ENCODE measurements around the gene JPH2. TPM values are rescaled to one million over a fixed set of nuclear protein-coding genes. Genes with fewer than 3 reads are reported as not detected.
"Not testable (repeated sequence)": the region's sequence is repeated elsewhere in the genome, so short reads cannot be mapped to it uniquely, and the experiment has no call there.

Gene JPH2
- polyA plus RNA-seq, 3 donors from 2014 or later = not detected

DNA sequence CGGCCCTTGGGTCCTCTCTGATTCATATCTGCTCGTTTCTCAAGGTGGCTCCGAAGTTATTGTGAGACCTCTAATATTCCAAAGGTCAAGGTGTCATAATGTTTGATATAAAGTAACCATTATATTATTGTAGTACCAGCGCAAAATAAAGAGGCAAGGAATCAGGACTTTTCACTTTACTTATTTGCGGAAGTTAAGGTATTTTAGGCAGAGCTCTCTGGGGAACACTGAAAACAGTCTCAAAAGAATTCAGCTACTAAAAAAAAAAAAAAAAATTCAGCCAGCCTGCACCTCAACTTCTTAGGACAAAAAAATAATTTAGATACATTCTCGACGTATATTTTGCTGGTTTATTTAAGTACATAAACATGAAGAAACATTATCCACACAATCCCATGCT lies 21.2 kb upstream of the JPH2 start:
- H3K36me3 Mint-ChIP-seq = peaks cover 5 to 13% (median 9%) of the 10 kb centered on the region in 3 donors
- peaks cover 45 to 62% of the 10 kb centered on the region in 2 donors for H3K4me1 Mint-ChIP-seq
- no peak for DNase-seq
- peaks cover 14 to 16% (median 15%) of the 10 kb centered on the region in 3 donors for H3K27me3 Mint-ChIP-seq (ENCODE audit: low read depth in 3 of 3)
- H3K9me3 Mint-ChIP-seq = peaks cover 0 to 2% (median 0%) of the 10 kb centered on the region in 6 donors
- peak overlapping the region in 3 of 5 donors; percentile 91 to 93 (median 92) for H3K4me3 Mint-ChIP-seq
- peak overlapping the region in 2 of 6 donors; percentile 15 to 98 for H3K27ac Mint-ChIP-seq

DNA sequence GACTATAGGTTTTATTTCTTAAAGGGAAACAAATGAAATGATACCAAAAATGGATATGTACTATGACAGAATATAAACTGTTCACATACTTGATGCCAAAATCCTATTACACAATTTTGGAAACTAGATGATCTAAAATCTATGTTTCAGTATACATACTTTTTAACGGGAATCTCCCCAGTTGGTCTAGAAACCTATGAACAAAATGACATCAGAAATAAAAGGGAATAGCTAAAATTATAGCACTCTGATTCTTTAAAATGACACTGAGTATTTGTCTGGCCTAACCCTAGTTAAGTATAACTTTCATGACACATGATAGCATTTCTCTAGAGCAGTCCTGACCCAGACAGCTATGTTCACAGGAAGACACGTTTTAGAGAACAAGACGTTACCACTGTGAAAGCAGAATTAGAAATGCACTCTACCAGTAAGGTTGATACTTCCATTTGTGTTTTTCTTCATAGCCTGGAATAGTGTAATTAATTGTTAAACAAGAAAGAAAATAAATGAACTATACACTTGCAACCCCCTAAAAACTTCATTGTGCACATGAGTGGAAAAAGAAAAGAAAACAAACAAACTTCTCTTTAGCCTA lies 20.2 kb upstream of the JPH2 start:
- peaks cover 0 to 2% (median 0%) of the 10 kb centered on the region in 6 donors for H3K9me3 Mint-ChIP-seq
- peaks cover 44 to 67% of the 10 kb centered on the region in 2 donors for H3K4me1 Mint-ChIP-seq
- H3K27me3 Mint-ChIP-seq (ENCODE audit: low read depth in 3 of 3) = peaks cover 14 to 16% (median 15%) of the 10 kb centered on the region in 3 donors
- peak overlapping the region in 2 of 6 donors; percentile 19 to 23 for H3K27ac Mint-ChIP-seq
- H3K36me3 Mint-ChIP-seq = peaks cover 13 to 21% (median 13%) of the 10 kb centered on the region in 3 donors
- H3K4me3 Mint-ChIP-seq = no peak overlapping the region
- no peak for DNase-seq

DNA sequence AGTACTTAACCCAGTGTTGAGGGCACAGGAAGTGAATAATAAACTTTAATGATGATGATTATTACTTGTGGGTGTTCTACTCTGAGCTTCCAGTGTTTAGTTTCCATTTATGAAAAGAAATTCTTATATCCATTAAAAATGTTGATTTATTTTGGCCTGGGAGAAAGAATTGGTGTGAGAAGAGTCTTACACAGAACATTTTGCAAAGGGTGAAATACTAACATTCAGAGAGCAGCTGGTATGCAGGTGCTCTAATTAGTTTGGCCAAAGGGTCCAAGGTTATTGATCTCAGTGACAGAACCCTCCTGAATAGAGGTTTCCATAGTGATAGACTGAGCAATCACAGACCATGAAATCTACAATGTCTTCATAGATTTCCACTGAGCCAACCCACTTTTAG lies 19.1 kb upstream of the JPH2 start:
- peaks cover 0 to 2% (median 0%) of the 10 kb centered on the region in 6 donors for H3K9me3 Mint-ChIP-seq

DNA sequence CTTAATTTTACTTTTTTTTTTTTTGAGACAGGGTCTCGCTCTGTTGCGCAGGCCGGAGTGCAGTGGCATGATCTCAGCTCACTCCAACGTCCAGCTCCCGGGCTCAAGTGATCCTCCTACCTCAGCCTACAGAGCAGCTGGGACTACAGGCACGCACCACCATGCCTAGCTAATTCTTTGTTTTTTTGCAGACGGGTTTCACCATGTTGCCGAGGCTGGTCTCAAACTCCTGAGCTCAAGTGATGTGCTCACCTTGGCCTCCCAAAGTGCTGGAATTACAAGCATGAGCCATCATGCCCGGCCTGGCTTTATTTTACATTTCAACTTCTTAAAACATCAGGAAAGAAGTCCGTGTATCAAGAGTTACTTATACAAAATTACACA lies 17.8 kb upstream of the JPH2 start:
- H3K4me3 Mint-ChIP-seq = no peak overlapping the region
- H3K27ac Mint-ChIP-seq = no peak overlapping the region
- DNase-seq = no peak
- peaks cover 22 to 40% (median 25%) of the 10 kb centered on the region in 3 donors for H3K36me3 Mint-ChIP-seq
- peaks cover 31 to 56% of the 10 kb centered on the region in 2 donors for H3K4me1 Mint-ChIP-seq
- H3K27me3 Mint-ChIP-seq (ENCODE audit: low read depth in 3 of 3) = peaks cover 4% of the 10 kb centered on the region in 3 donors
- H3K9me3 Mint-ChIP-seq = peaks cover 0 to 2% (median 0%) of the 10 kb centered on the region in 6 donors

More for the DNA sequence above, 19.1 kb upstream of the JPH2 start:
- peaks cover 18 to 30% (median 20%) of the 10 kb centered on the region in 3 donors for H3K36me3 Mint-ChIP-seq
- peaks cover 33 to 56% of the 10 kb centered on the region in 2 donors for H3K4me1 Mint-ChIP-seq
- no peak overlapping the region for H3K4me3 Mint-ChIP-seq
- peaks cover 14 to 15% (median 14%) of the 10 kb centered on the region in 3 donors for H3K27me3 Mint-ChIP-seq (ENCODE audit: low read depth in 3 of 3)
- DNase-seq = no peak
- no peak overlapping the region for H3K27ac Mint-ChIP-seq

DNA sequence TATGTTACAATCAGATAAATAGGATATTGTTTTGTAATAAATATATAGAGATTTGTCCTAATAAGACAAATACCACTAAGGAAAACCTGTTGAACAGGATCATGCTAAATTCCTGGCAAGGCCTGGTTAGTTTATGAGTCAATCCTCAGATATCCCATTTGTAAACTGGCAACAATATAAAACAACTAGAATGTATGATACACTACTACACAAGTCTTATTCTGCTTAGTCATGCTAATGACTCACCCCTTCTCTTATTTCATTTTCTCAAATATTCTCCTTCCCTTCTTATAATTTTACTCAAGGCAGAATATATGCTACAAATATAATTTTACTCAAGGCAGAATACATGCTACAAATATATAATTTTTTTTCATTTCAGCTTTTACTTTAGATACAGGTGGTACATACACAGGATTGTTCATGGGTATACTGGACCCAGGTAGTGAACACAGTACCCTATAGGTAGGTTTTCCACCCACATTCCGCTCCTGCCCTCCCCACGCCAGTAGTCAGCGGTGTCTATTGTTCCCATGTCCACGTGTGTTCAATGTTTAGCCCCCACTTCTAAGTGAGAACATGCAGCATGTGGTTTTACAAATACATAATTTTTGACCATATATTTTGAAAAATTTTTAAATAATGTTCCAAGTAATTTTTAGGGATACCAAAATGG lies 17.3 kb upstream of the JPH2 start:
- Mint-ChIP-seq H3K9me3 (peaks cover 0 to 2% (median 0%) of the 10 kb centered on the region in 6 donors), H3K36me3 (peaks cover 26 to 45% (median 30%) of the 10 kb centered on the region in 3 donors), H3K27ac (no peak overlapping the region)

DNA sequence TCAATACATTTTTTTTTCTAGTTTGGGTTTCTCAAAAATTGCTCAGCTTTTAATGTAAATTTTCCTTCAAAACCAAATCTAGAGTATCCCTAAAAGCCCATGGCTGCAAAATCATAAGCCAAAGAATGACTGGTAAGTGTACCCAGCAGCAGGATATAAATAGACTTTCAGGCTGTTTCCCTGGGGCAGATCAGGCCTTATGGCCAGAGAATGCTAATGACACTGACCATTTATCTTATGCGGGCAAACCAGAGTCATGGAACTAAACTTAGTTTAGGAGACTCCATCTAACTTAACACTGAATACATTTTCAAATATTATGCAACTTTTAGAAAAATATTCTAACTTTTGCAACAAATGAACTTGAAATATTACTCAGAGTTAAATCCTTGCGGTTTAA lies 16.2 kb upstream of the JPH2 start:
- Mint-ChIP-seq H3K4me1 (peaks cover 28 to 53% of the 10 kb centered on the region in 2 donors), H3K27ac (no peak overlapping the region), H3K27me3 (ENCODE audit: low read depth in 3 of 3) (peaks cover 0 to 4% (median 0%) of the 10 kb centered on the region in 3 donors), H3K36me3 (peaks cover 26 to 52% (median 34%) of the 10 kb centered on the region in 3 donors), H3K9me3 (peaks cover 0 to 2% (median 0%) of the 10 kb centered on the region in 6 donors), H3K4me3 (no peak overlapping the region)
- DNase-seq = no peak

More for the DNA sequence above, 17.3 kb upstream of the JPH2 start:
- no peak overlapping the region for H3K4me3 Mint-ChIP-seq
- DNase-seq = no peak
- H3K27me3 Mint-ChIP-seq (ENCODE audit: low read depth in 3 of 3) = peaks cover 0 to 2% (median 0%) of the 10 kb centered on the region in 3 donors
- peaks cover 31 to 56% of the 10 kb centered on the region in 2 donors for H3K4me1 Mint-ChIP-seq

DNA sequence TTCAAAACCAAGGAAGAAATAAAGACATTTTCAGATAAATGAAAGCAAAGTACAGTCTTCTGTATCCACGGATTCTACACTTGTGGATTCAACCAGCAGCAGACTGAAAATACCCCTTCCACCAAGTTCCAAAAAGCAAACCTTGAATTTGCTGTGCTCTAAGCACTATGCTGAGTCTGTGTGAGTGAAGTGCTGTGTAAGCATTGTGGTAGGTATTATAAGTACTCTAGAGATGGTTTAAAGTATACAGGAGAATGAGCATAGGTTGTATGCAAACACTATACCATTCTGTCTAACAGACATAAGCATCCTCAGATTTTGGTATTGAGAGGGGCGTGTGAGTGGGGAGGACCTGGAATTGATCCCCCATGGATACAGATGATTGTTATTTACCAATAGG lies 14.0 kb upstream of the JPH2 start:
- H3K36me3 Mint-ChIP-seq = peaks cover 38 to 66% (median 45%) of the 10 kb centered on the region in 3 donors
- no peak overlapping the region for H3K4me3 Mint-ChIP-seq
- no peak for DNase-seq
- peaks cover 0 to 2% (median 0%) of the 10 kb centered on the region in 6 donors for H3K9me3 Mint-ChIP-seq
- H3K27ac Mint-ChIP-seq = no peak overlapping the region
- peaks cover 0 to 4% (median 2%) of the 10 kb centered on the region in 3 donors for H3K27me3 Mint-ChIP-seq (ENCODE audit: low read depth in 3 of 3)
- peaks cover 28 to 52% of the 10 kb centered on the region in 2 donors for H3K4me1 Mint-ChIP-seq

DNA sequence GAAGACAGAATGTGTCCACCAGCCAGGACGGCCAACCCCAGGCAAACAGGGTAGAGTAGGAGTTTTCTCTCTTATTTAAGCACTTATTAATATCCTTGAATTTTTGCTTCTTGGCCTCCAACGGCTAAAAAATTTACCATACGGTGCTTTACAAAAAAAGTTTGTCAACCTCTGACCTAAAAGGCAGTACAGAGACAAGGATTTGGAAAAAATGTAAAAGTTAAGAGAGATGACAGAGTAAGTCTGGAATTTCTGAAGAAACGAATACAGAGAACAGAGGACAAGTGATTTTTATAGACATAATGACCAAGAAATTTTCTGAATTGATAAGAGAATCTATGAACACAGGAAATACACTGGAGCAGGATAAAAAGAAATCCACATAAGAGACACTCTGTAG lies 13.4 kb upstream of the JPH2 start:
- peaks cover 43 to 70% (median 43%) of the 10 kb centered on the region in 3 donors for H3K36me3 Mint-ChIP-seq
- H3K27ac Mint-ChIP-seq = no peak overlapping the region
- H3K4me1 Mint-ChIP-seq = peaks cover 33 to 58% of the 10 kb centered on the region in 2 donors
- no peak overlapping the region for H3K4me3 Mint-ChIP-seq
- H3K27me3 Mint-ChIP-seq (ENCODE audit: low read depth in 3 of 3) = peaks cover 0 to 4% (median 2%) of the 10 kb centered on the region in 3 donors
- H3K9me3 Mint-ChIP-seq = peaks cover 0 to 2% (median 0%) of the 10 kb centered on the region in 6 donors
- no peak for DNase-seq

DNA sequence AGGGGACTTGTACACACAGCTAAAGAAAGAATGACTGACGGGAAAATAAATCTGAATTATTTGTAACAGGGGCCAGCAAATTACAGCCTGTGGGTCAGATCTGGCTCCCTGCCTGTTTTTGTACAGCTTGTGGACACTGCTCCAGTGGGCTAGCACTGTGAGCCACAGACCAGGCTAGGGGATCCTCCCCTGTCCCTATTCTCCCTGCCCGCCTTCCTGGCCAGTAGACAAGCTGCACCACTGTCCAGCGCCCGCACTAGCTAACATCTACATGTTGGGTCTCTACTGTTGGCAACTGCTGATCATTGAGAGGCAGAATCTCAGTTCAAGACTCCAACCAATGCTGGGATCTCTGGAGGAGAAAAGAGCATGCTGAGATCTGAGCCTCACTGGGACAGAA lies 12.9 kb upstream of the JPH2 start:
- Mint-ChIP-seq H3K4me3 (peak overlapping the region in 2 of 5 donors; percentile 74 to 76), H3K27me3 (ENCODE audit: low read depth in 3 of 3) (peaks cover 0 to 4% (median 2%) of the 10 kb centered on the region in 3 donors)

DNA sequence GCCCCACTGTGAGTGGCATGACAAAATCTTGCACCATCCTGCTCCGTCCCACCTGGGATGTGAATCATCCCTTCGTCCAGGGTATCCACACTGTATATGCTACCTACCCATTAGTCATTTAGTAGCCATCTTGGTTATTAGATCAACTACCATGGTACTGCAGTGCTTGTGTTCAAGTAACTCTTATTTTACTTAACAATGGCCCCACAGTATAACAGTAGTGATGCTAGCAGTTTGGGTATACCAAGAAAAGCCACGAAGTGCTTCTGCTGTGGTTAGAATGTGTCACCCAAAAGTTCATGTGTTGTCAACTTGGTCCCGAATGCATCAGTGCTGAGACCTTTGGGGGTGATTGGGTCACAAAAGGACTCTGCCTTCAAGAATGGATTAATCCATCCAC lies 11.9 kb upstream of the JPH2 start:
- Mint-ChIP-seq H3K36me3 (peaks cover 38 to 67% (median 40%) of the 10 kb centered on the region in 3 donors), H3K9me3 (peaks cover 0 to 2% (median 0%) of the 10 kb centered on the region in 6 donors), H3K4me1 (peaks cover 33 to 58% of the 10 kb centered on the region in 2 donors), H3K4me3 (peak overlapping the region; percentile 51 to 76 (median 74)), H3K27me3 (ENCODE audit: low read depth in 3 of 3) (peaks cover 0 to 4% (median 2%) of the 10 kb centered on the region in 3 donors), H3K27ac (peak overlapping the region; percentile 60 to 92 (median 82))
- peak in 2 of 3 donors; percentile 44 to 47 for DNase-seq

More for the DNA sequence above, 12.9 kb upstream of the JPH2 start:
- Mint-ChIP-seq H3K9me3 (peaks cover 0 to 2% (median 0%) of the 10 kb centered on the region in 6 donors), H3K27ac (peak overlapping the region in 2 of 6 donors; percentile 72 to 92), H3K36me3 (peaks cover 40 to 67% (median 43%) of the 10 kb centered on the region in 3 donors), H3K4me1 (peaks cover 33 to 58% of the 10 kb centered on the region in 2 donors)
- no peak for DNase-seq

DNA sequence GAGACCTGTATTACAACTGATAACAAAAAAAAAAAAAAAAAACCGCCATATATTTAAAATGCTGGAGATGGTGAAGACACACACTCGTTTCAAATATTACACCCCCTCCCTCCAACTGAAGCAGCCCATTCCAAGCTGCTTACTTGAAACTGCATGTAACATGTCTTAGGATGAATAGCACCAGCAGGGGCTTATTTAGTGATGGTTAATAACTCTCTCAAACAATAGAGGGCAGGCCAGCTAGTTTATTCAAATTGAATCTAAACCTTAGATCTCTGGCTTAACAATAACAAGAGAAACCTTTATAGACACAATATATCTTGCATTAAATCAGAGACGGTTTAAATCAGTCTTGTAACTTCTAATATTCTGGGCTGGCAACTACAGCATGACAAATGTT lies 9.3 kb upstream of the JPH2 start:
- Mint-ChIP-seq H3K9me3 (no peaks in the 10 kb centered on the region), H3K4me1 (peaks cover 33 to 45% of the 10 kb centered on the region in 2 donors), H3K27ac (no peak overlapping the region), H3K4me3 (no peak overlapping the region), H3K27me3 (ENCODE audit: low read depth in 3 of 3) (peaks cover 0 to 4% (median 3%) of the 10 kb centered on the region in 3 donors), H3K36me3 (peaks cover 26 to 48% (median 30%) of the 10 kb centered on the region in 3 donors)
- DNase-seq = no peak

DNA sequence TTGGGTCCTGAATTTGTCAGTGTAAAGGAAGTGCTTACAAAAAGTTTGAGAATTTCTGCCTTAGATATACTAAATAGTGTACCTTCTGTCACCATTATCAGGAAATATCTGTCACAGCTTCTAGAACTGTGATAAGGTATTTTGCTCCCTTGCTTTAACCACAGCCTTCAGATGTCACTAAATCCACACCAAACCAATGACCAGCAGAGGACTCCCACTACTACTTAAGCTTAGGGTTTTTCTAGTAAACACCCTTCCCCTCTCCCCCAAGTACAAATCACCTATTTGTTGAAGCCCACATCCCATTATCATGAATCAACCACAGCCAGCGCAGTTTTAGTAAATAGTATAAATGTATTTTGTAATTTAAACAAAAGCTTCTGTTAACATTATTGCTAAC lies 8.6 kb upstream of the JPH2 start:
- Mint-ChIP-seq H3K9me3 (no peaks in the 10 kb centered on the region), H3K4me1 (peaks cover 33 to 45% of the 10 kb centered on the region in 2 donors), H3K27ac (peak overlapping the region in 3 of 6 donors; percentile 1 to 20 (median 5)), H3K27me3 (ENCODE audit: low read depth in 3 of 3) (peaks cover 3 to 4% (median 3%) of the 10 kb centered on the region in 3 donors), H3K36me3 (peaks cover 24 to 42% (median 25%) of the 10 kb centered on the region in 3 donors), H3K4me3 (no peak overlapping the region)
- no peak for DNase-seq

DNA sequence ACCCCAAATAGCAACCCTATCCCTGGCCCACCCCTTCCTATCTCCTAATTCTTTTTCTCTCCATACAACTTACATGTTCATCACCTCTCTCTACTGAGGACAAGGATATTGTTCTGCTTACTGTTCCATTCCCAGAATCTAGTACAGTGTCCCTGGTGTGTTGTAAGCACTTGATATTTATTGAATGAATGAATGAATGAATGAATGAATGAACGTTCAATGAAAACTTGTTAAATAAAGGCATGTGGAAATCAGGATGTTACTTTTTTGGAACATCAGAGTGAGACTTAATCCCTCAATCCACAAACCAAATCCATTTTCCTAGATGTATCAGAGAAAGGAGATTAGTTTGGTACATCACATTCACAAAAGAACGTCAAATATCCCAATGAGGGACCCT lies 6.8 kb upstream of the JPH2 start:
- Mint-ChIP-seq H3K27ac (no peak overlapping the region), H3K36me3 (peaks cover 17 to 26% (median 17%) of the 10 kb centered on the region in 3 donors), H3K4me3 (no peak overlapping the region), H3K9me3 (no peaks in the 10 kb centered on the region), H3K27me3 (ENCODE audit: low read depth in 3 of 3) (peaks cover 3 to 9% (median 6%) of the 10 kb centered on the region in 3 donors), H3K4me1 (peaks cover 22 to 28% of the 10 kb centered on the region in 2 donors)
- DNase-seq = no peak

DNA sequence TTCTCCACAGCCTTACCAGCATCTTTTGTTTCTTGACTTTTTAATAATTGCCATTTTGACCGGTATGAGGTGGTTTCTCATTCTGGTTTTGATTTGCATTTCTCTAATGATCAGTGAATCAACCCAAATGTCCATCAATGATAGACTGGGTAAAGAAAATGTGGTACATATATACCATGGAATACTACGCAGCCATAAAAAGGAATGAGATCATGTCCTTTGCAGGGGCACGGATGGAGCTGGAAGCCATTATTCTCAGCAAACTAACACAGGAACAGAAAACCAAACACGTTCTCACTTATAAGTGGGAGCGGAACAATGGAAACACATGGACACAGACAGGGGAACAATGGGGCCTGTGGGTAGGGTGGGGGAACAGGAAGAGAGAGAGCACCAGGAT lies 4.7 kb upstream of the JPH2 start:
- Mint-ChIP-seq H3K4me1 (peaks cover 10% of the 10 kb centered on the region in 2 donors), H3K36me3 (peaks cover 6 to 14% (median 6%) of the 10 kb centered on the region in 3 donors), H3K27me3 (ENCODE audit: low read depth in 3 of 3) (peaks cover 8 to 17% (median 9%) of the 10 kb centered on the region in 3 donors)
- not testable (repeated sequence) for DNase-seq, H3K9me3 Mint-ChIP-seq, H3K4me3 Mint-ChIP-seq, H3K27ac Mint-ChIP-seq

All from immature natural killer cell (primary cell).